KMS-11 (cell line): ENCODE data around the gene RPS14.

ENCODE experiments used
- H2AFZ ChIP-seq: fragments of 200-600 bp; sonication (generic); 2 replicates; pipeline ENCODE4 v1.6.1; 2016; ENCODE audit warnings: antibody characterized with exemption, mixed run types, low read depth
- H3K27ac ChIP-seq: fragments of 200-600 bp; sonication (generic); 2 replicates; pipeline ENCODE4 v1.6.1; 2016; ENCODE audit warnings: mild to moderate bottlenecking, mixed run types
- H3K27me3 ChIP-seq: fragments of 200-600 bp; sonication (generic); 2 replicates; pipeline ENCODE4 v1.6.1; 2017; ENCODE audit warnings: mild to moderate bottlenecking, low read depth, mixed run types, moderate library complexity; ENCODE audit not compliant: insufficient read depth
- H3K36me3 ChIP-seq: fragments of 200-600 bp; sonication (generic); 2 replicates; pipeline ENCODE4 v1.6.1; 2017; ENCODE audit warnings: mild to moderate bottlenecking, mixed run types; ENCODE audit not compliant: insufficient read depth
- H3K4me1 ChIP-seq: fragments of 200-600 bp; sonication (generic); 2 replicates; pipeline ENCODE4 v1.6.1; 2016; ENCODE audit warnings: mild to moderate bottlenecking, low read depth, mixed run types; ENCODE audit not compliant: poor library complexity, severe bottlenecking
- H3K4me2 ChIP-seq: fragments of 200-600 bp; sonication (generic); 2 replicates; pipeline ENCODE4 v1.7.0; 2016; ENCODE audit warnings: mild to moderate bottlenecking, mixed run types
- H3K4me3 ChIP-seq: fragments of 200-600 bp; sonication (generic); IDR thresholded peaks from 2 replicates; pipeline ENCODE4 v1.6.1; 2017; ENCODE audit warnings: low read depth, low read length, mixed read lengths; ENCODE audit not compliant: insufficient read depth
- H3K79me2 ChIP-seq: fragments of 200-600 bp; sonication (generic); 2 replicates; pipeline ENCODE4 v1.6.1; 2016; ENCODE audit warnings: low read depth, mixed run types; ENCODE audit not compliant: insufficient read depth
- H3K9ac ChIP-seq: fragments of 200-600 bp; sonication (generic); 2 replicates; pipeline ENCODE4 v1.6.1; 2016; ENCODE audit warnings: mild to moderate bottlenecking, mixed run types
- H4K20me1 ChIP-seq: fragments of 200-600 bp; sonication (generic); 2 replicates; pipeline ENCODE4 v1.6.1; 2016; ENCODE audit warnings: mild to moderate bottlenecking, mixed run types; ENCODE audit not compliant: insufficient read depth
- TF ChIP-seq, protein P1 (sequence below): fragments of 200-600 bp; sonication (generic); conservative IDR thresholded peaks from 2 replicates; pipeline ENCODE4 v1.6.1; 2017; ENCODE audit warnings: low read depth, mild to moderate bottlenecking, antibody characterized with exemption, low read length, moderate library complexity, mixed read lengths

RPS14 gene

DNA sequence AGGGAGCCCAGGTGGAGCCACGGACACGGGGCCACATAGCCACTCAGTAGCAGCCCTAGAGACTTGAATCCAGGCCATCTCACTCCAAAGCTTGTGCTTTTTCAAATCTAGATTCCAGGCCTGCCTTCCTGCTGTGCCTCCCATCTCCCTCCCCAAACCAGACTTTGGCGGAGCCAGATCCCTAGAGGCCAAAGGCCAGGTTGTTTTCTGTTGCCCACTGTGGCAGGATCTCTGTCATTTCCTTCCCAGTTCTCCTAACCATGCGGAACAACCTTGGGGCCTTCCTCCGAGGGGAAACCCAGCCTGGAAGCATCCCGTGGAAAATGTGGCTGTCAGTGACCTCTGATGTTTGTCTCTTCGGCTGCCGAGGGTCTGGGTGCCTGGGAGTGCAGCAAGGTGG is 16.4 kb upstream of the RPS14 start:
- H3K27me3 ChIP-seq = no peaks in the 10 kb centered on the region
- H3K36me3 ChIP-seq = no peaks in the 10 kb centered on the region
- H3K79me2 ChIP-seq = no peaks in the 10 kb centered on the region
- no peak overlapping the region for H3K4me2 ChIP-seq
- TF ChIP-seq, protein P1, sequence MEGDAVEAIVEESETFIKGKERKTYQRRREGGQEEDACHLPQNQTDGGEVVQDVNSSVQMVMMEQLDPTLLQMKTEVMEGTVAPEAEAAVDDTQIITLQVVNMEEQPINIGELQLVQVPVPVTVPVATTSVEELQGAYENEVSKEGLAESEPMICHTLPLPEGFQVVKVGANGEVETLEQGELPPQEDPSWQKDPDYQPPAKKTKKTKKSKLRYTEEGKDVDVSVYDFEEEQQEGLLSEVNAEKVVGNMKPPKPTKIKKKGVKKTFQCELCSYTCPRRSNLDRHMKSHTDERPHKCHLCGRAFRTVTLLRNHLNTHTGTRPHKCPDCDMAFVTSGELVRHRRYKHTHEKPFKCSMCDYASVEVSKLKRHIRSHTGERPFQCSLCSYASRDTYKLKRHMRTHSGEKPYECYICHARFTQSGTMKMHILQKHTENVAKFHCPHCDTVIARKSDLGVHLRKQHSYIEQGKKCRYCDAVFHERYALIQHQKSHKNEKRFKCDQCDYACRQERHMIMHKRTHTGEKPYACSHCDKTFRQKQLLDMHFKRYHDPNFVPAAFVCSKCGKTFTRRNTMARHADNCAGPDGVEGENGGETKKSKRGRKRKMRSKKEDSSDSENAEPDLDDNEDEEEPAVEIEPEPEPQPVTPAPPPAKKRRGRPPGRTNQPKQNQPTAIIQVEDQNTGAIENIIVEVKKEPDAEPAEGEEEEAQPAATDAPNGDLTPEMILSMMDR = no peak
- no peak overlapping the region for H2AFZ ChIP-seq
- no peak overlapping the region for H3K4me3 ChIP-seq
- H3K4me1 ChIP-seq = peaks cover 11% of the 10 kb centered on the region
- H3K27ac ChIP-seq = no peak overlapping the region
- H4K20me1 ChIP-seq = no peaks in the 10 kb centered on the region
- H3K9ac ChIP-seq = no peak overlapping the region

DNA sequence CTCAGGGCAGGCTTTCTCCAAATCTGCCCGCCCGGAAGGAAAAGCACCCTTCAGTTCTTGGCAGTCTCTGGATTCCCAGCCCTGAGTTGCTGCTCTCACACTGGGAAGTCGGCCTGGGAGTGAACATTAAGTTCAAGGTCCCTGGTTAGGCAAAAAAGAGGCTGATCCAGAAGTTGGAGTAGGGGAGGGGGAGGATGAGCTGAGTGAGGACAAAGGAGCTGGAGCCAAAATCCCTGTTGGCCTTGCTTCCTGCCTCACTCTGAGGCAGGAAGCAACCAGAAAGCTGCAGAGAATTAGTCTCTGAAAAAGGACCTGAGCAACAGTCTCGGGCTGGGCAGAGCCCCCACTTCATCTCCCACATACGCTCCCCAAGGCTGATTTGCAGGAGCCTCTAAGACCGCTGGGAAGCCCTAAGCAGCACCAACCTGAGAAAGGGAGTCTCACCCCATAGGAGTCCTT is 15.0 kb upstream of the RPS14 start:
- Histone ChIP-seq H3K79me2 (no peaks in the 10 kb centered on the region), H3K27me3 (no peaks in the 10 kb centered on the region), H3K36me3 (no peaks in the 10 kb centered on the region), H3K4me1 (peaks cover 19% of the 10 kb centered on the region), H4K20me1 (no peaks in the 10 kb centered on the region), H3K9ac (no peak overlapping the region), H3K27ac (no peak overlapping the region), H2AFZ (no peak overlapping the region), H3K4me2 (no peak overlapping the region), H3K4me3 (no peak overlapping the region)
- TF ChIP-seq, protein P1 = no peak

DNA sequence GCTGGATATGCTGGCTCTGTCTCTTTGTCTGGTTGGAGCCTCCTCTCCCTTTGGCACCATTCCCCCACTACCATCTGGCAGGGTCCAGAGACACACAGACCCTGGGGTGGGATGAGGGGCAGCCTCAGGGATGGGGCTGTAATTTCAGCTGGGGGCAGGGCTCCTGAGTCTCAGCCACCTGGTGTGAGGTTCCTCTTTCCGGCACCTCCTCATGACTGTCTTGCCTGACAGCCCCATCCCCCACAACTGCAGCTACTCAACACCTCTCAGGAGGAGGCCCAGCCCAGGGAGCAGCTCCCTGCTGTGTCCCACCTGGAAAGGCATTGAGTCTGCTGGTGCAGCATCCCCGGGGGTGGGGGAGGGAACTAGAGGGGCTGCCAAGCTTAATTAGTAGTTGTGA is 11.7 kb upstream of the RPS14 start:
- Histone ChIP-seq H3K9ac (peak overlapping the region; percentile 18; the same call in 1 of the 2 replicates), H3K27ac (peak overlapping the region; percentile 40), H3K4me3 (no peak overlapping the region)

DNA sequence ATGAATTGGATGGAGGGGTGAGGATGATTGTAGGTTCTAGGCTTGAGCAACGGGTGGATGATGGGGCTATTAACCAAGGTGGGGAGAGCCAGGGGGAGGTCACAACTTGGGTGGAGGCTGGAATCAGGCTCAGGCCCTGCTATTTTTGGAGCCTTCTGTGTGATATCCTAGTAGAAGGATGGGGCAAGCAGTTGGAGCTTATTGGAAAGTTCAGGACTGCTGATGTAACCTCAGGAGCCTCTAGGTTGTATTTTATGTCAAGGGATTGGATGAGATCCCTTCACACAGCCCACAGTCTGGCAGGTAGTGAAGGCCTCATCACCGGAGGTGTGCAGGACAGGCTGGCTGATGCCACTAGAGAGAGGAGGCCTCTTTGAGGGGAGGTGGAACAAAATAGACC is 11.2 kb upstream of the RPS14 start:
- TF ChIP-seq, protein P1 = no peak
- H3K4me3 ChIP-seq = no peak overlapping the region
- no peaks in the 10 kb centered on the region for H3K79me2 ChIP-seq
- no peaks in the 10 kb centered on the region for H3K27me3 ChIP-seq
- H3K36me3 ChIP-seq = no peaks in the 10 kb centered on the region
- peaks cover 19% of the 10 kb centered on the region for H3K4me1 ChIP-seq
- peak overlapping the region; percentile 40 for H3K27ac ChIP-seq
- H2AFZ ChIP-seq = peak overlapping the region; percentile 49
- H3K4me2 ChIP-seq = peak overlapping the region; percentile 33
- H4K20me1 ChIP-seq = no peaks in the 10 kb centered on the region
- H3K9ac ChIP-seq = peak overlapping the region; percentile 18; the same call in 1 of the 2 replicates

More for the DNA sequence above, 11.7 kb upstream of the RPS14 start:
- peaks cover 19% of the 10 kb centered on the region for H3K4me1 ChIP-seq
- TF ChIP-seq, protein P1 = no peak
- H3K27me3 ChIP-seq = no peaks in the 10 kb centered on the region
- no peaks in the 10 kb centered on the region for H3K79me2 ChIP-seq
- H3K4me2 ChIP-seq = peak overlapping the region; percentile 33
- H2AFZ ChIP-seq = peak overlapping the region; percentile 49
- no peaks in the 10 kb centered on the region for H4K20me1 ChIP-seq
- no peaks in the 10 kb centered on the region for H3K36me3 ChIP-seq
